Caco-2 (cell line): ENCODE measurements around the gene DHRS9. TPM values are rescaled to one million over a fixed set of nuclear protein-coding genes. Genes with fewer than 3 reads are reported as not detected.

Experiments
- BruUV-seq: library from RNA; stranded (reverse); fragments of 400-500 nt; replicated peaks from 2 replicates; lab custom pipeline; 2021; lab: Mats Ljungman, UMichigan
- CTCF ChIA-PET: fragments of 300-600 bp; sonication (Branson Sonifier 250); formaldehyde crosslinking; loops from one replicate; lab custom pipeline; 2022; ENCODE audit warnings: antibody characterized with exemption; lab: Charles Lee
- POLR2A ChIA-PET: fragments of 300-600 bp; sonication (Branson Sonifier 250); formaldehyde crosslinking; loops from one replicate; lab custom pipeline; 2022; ENCODE audit warnings: antibody characterized with exemption; lab: Charles Lee
- DNase-seq, 2 experiments: peaks; one replicate each; pipeline versions ENCODE4 v3.0.0 to v3.0.0-alpha.2; 2020 to 2022
- H3K27me3 ChIP-seq: replicated peaks from 2 replicates; pipeline ENCODE4 v1.6.0; 2011; ENCODE audit warnings: low read length; ENCODE audit not compliant: control insufficient read depth, insufficient read depth
- H3K36me3 ChIP-seq: 2 replicates; pipeline ENCODE4 v1.5.1; 2011; ENCODE audit warnings: low read length; ENCODE audit not compliant: control insufficient read depth, insufficient read depth
- H3K4me1 ChIP-seq: fragments of 250-450 bp; sonication (Bioruptor Pico); 2 replicates; pipeline ENCODE4 v1.5.1; 2020; ENCODE audit warnings: mild to moderate bottlenecking
- H3K4me3 ChIP-seq: 2 replicates; pipeline ENCODE4 v1.5.1; 2011; ENCODE audit warnings: low read depth, mild to moderate bottlenecking, control low read depth, low read length
- H3K9me3 ChIP-seq: fragments of 250-450 bp; sonication (Bioruptor Pico); 2 replicates; pipeline ENCODE4 v1.5.1; 2020; ENCODE audit warnings: mild to moderate bottlenecking, moderate library complexity
- H3K27ac Mint-ChIP-seq: one replicate; pipeline ENCODE4 v1.8.0; 2022; ENCODE audit warnings: mixed read lengths; ENCODE audit not compliant: unreplicated experiment
- H3K27me3 Mint-ChIP-seq: one replicate; pipeline ENCODE4 v1.8.0; 2022; ENCODE audit warnings: mixed read lengths; ENCODE audit not compliant: insufficient read depth, unreplicated experiment
- H3K36me3 Mint-ChIP-seq: one replicate; pipeline ENCODE4 v1.8.0; 2022; ENCODE audit warnings: mild to moderate bottlenecking, mixed read lengths; ENCODE audit not compliant: insufficient read depth, unreplicated experiment
- H3K4me1 Mint-ChIP-seq: one replicate; pipeline ENCODE4 v1.8.0; 2022; ENCODE audit warnings: low read depth, mixed read lengths; ENCODE audit not compliant: unreplicated experiment
- H3K4me3 Mint-ChIP-seq: one replicate; pipeline ENCODE4 v1.8.0; 2022; ENCODE audit warnings: mild to moderate bottlenecking, moderate library complexity, mixed read lengths; ENCODE audit not compliant: unreplicated experiment
- H3K9me3 Mint-ChIP-seq: one replicate; pipeline ENCODE4 v1.8.0; 2022; ENCODE audit warnings: mixed read lengths; ENCODE audit not compliant: unreplicated experiment
- intact Hi-C: fragments of 100-400 bp; cut with micrococcal nuclease; formaldehyde crosslinking; loops from one replicate; pipeline ENCODE4 v1.10.0; 2022; ENCODE audit not compliant: unreplicated experiment
- total RNA-seq: library from RNA; stranded (reverse); gene quantifications from 2 replicates; pipeline ENCODE4 v1.2.3, GENCODE V29; 2022
- TF ChIP-seq, protein P1 (sequence below), 2 experiments: fragments of 200-600 bp in 1 of 2; IDR thresholded peaks; 1 replicate in 1 of 2; 2 replicates in 1 of 2; pipeline versions ENCODE4 v1.5.1 to v1.8.0; 2011 to 2022; ENCODE audit warnings: antibody characterized with exemption in 1 of 2, control low read depth in 1 of 2, inconsistent platforms in 1 of 2, low read depth in 1 of 2, low read length in 1 of 2, mild to moderate bottlenecking in 1 of 2, moderate library complexity in 1 of 2; ENCODE audit not compliant: insufficient read depth in 1 of 2, severe bottlenecking in 1 of 2, unreplicated experiment in 1 of 2

Gene DHRS9
- total RNA-seq, 1 experiment from 2014 or later: not detected

DNA sequence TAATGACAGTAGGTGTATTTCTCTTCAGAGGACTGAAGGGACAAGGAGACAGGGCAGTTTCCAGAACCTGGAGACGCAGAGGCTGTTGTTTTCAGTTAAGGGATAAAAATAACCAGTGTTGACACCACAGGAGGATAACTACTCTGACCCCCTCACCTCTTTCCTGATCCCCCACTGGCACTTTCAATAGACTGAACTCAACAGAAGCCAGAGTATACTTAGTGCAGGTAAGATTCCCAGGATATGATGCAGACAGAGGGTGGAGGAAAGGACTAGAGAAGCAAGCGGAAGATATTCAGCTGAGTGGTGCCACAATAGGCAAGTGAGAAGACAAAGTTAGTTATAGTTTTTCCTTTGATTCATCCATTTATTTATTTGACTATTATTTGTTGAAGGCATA, 19.8 kb downstream of the DHRS9 start:
- Histone ChIP-seq H3K36me3 (no peaks in the 10 kb centered on the region), H3K4me3 (no peak overlapping the region), H3K4me1 (no peaks in the 10 kb centered on the region), H3K27me3 (no peaks in the 10 kb centered on the region), H3K9me3 (no peaks in the 10 kb centered on the region; the same call in 1 of the 2 replicates)
- no peak overlapping the region for H3K4me3 Mint-ChIP-seq
- no peaks in the 10 kb centered on the region for H3K36me3 Mint-ChIP-seq
- H3K27me3 Mint-ChIP-seq: peaks cover 10% of the 10 kb centered on the region
- H3K9me3 Mint-ChIP-seq: peaks cover 20% of the 10 kb centered on the region
- intact Hi-C loops: loop anchor here (5.0 kb wide), 1 partner anchor 127 kb away; no protein-coding TSS in a partner anchor
- H3K27ac Mint-ChIP-seq: no peak overlapping the region
- no peaks in the 10 kb centered on the region for H3K4me1 Mint-ChIP-seq
- POLR2A ChIA-PET: no interaction called here
- TF ChIP-seq, protein P1, sequence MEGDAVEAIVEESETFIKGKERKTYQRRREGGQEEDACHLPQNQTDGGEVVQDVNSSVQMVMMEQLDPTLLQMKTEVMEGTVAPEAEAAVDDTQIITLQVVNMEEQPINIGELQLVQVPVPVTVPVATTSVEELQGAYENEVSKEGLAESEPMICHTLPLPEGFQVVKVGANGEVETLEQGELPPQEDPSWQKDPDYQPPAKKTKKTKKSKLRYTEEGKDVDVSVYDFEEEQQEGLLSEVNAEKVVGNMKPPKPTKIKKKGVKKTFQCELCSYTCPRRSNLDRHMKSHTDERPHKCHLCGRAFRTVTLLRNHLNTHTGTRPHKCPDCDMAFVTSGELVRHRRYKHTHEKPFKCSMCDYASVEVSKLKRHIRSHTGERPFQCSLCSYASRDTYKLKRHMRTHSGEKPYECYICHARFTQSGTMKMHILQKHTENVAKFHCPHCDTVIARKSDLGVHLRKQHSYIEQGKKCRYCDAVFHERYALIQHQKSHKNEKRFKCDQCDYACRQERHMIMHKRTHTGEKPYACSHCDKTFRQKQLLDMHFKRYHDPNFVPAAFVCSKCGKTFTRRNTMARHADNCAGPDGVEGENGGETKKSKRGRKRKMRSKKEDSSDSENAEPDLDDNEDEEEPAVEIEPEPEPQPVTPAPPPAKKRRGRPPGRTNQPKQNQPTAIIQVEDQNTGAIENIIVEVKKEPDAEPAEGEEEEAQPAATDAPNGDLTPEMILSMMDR (IDR thresholded peaks at IDR 0.05; ENCODE audit: insufficient read depth in 1 of 2, low read depth in 1 of 2, low read length in 1 of 2, severe bottlenecking in 1 of 2, unreplicated experiment in 1 of 2): no peak
- BruUV-seq: no TSS peak
- CTCF ChIA-PET: no interaction called here
- no peak for DNase-seq

DNA sequence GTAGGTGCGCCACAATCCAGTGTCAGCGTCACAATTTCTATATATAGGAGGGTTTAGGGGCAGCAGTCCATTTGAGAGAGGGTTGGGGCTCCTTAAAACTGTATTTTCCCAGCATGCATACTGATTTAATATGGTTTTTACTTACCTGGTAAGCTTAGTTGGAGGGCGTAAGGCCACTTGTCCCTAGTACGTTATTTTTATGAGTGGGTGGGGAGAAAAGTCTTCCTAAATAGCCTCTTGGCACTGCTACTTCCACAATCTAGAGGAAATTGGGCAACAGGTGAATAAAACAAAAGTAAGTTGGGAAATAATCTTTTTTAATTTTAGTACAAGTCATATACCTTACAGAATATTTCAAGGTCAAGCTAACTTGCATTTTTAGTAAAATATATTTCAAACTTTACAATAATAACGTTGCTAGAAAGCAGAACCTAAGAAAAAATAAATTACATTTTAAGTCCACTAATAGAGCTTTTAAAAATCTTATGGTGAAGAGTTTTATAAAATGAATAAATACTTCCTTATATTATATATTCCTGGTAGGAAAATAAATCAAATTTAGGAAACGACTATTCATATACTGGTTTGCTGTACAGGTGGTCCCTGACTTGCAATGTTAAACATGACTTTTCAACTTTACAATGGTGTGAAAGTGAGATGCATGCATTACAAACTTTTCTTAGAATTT, 20.9 kb downstream of the DHRS9 start:
- H3K9me3 Mint-ChIP-seq: peaks cover 15% of the 10 kb centered on the region
- intact Hi-C loops: no loop called here
- no peak overlapping the region for H3K27ac Mint-ChIP-seq
- POLR2A ChIA-PET: no interaction called here
- no peak for DNase-seq
- Histone ChIP-seq H3K27me3 (no peaks in the 10 kb centered on the region), H3K36me3 (no peaks in the 10 kb centered on the region), H3K4me1 (no peaks in the 10 kb centered on the region), H3K4me3 (no peak overlapping the region), H3K9me3 (no peaks in the 10 kb centered on the region; the same call in 1 of the 2 replicates)
- H3K4me1 Mint-ChIP-seq: no peaks in the 10 kb centered on the region
- H3K4me3 Mint-ChIP-seq: no peak overlapping the region
- no peaks in the 10 kb centered on the region for H3K36me3 Mint-ChIP-seq
- peaks cover 10% of the 10 kb centered on the region for H3K27me3 Mint-ChIP-seq
- no TSS peak for BruUV-seq
- CTCF ChIA-PET: interaction anchor here (0.6 kb wide), 1 partner anchor 1072 kb away, joined by 3 read pairs; no protein-coding TSS in a partner anchor
- TF ChIP-seq, protein P1 (IDR thresholded peaks at IDR 0.05; ENCODE audit: insufficient read depth in 1 of 2, low read depth in 1 of 2, low read length in 1 of 2, severe bottlenecking in 1 of 2, unreplicated experiment in 1 of 2): no peak

GRCh38 chr2:169091256-169091655, 21.9 kb downstream of the DHRS9 start:
- ChIA-PET CTCF (no interaction called here), POLR2A (no interaction called here)
- Histone ChIP-seq H3K27me3 (no peaks in the 10 kb centered on the region), H3K4me3 (no peak overlapping the region), H3K4me1 (no peaks in the 10 kb centered on the region), H3K9me3 (no peaks in the 10 kb centered on the region), H3K36me3 (no peaks in the 10 kb centered on the region)
- TF ChIP-seq, protein P1 (IDR thresholded peaks at IDR 0.05; ENCODE audit: insufficient read depth in 1 of 2, low read depth in 1 of 2, low read length in 1 of 2, severe bottlenecking in 1 of 2, unreplicated experiment in 1 of 2): no peak
- H3K4me1 Mint-ChIP-seq: no peaks in the 10 kb centered on the region
- no TSS peak for BruUV-seq
- no peak overlapping the region for H3K27ac Mint-ChIP-seq
- no peak for DNase-seq
- no peaks in the 10 kb centered on the region for H3K36me3 Mint-ChIP-seq
- H3K27me3 Mint-ChIP-seq: peaks cover 9% of the 10 kb centered on the region
- no peak overlapping the region for H3K4me3 Mint-ChIP-seq
- intact Hi-C loops: no loop called here
- peaks cover 6% of the 10 kb centered on the region for H3K9me3 Mint-ChIP-seq
